HEK293T (cell line): ENCODE results near the gene SC5D.

Source experiments
- BHLHE40 ChIP-seq: fragments of 450-650 bp; IDR thresholded peaks from 2 replicates; pipeline ENCODE4 v1.6.1; 2016; ENCODE audit warnings: mild to moderate bottlenecking, moderate library complexity, borderline replicate concordance
- CTBP1 ChIP-seq: fragments of 450-650 bp; IDR thresholded peaks from 2 replicates; pipeline ENCODE4 v1.6.1; 2016; ENCODE audit warnings: borderline replicate concordance
- ELF4 ChIP-seq: fragments of 450-650 bp; IDR thresholded peaks from 2 replicates; pipeline ENCODE4 v1.6.1; 2017; ENCODE audit warnings: antibody characterized with exemption
- FOXK2 ChIP-seq: fragments of 450-650 bp; IDR thresholded peaks from 2 replicates; pipeline ENCODE4 v1.6.1; 2016; ENCODE audit warnings: mild to moderate bottlenecking
- SP1 ChIP-seq: fragments of 450-650 bp; IDR thresholded peaks from 2 replicates; pipeline ENCODE4 v1.6.1; 2017

GRCh38 chr11:121340032-121340580 lies 47.5 kb downstream of the SC5D start:
- no peak for TF ChIP-seq ELF4
- no peak for TF ChIP-seq BHLHE40
- no peak for TF ChIP-seq FOXK2
- TF ChIP-seq CTBP1 = no peak
- no peak for TF ChIP-seq SP1
